ENCODE measurements around the gene PEX14. TPM values are rescaled to one million over a fixed set of nuclear protein-coding genes. Genes with fewer than 3 reads are reported as not detected.

The PEX14 gene
- total RNA-seq, 1 donor = 17.3 TPM

DNA sequence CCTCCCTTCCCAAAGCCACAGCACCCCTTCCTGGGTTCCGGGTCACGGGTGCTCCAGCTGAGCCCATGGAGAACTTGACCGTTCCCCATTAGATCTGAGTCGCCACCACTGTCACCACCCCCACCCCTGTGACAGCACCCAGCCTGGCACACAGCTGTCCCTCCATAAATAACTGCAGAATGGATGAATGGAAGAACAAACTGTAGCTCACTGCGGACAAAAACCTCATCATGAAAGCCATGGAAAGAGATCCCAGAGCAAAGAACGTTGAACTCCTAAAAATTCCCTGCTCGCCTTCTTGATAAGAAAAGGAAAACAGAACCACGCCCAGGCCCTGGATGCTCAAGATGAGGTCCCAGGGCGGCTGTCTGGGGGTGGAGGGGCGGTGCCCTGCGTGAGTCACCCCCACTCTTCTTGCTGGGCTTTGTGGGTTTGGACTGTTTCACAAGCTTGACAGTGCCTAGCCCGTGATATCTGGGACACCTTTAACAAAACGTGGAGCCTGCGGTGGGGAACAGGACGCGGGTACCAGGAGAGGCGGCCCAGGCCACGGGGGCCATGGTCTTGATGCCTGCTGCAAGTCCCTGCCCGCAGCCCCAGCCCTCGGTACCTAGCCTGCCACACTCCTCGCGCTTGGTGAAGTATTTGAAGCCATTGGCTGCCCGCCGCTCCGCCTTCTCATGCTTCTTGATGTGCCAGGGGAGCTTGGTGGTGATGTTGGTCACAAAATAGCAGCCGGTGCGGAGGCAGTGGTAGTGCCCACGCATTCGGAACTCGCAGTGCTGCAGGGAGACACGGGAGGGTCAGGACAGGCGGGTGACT is 169.8 kb downstream of the PEX14 start:
- no peak overlapping the region for H3K4me3 ChIP-seq (ENCODE audit: low read depth, low read length)
- DNase-seq (ENCODE audit: low read depth) = peak; percentile 26
- TF ChIP-seq CTCF (IDR thresholded peaks at IDR 0.05; ENCODE audit: insufficient read depth, low read depth, low read length) = no peak

DNA sequence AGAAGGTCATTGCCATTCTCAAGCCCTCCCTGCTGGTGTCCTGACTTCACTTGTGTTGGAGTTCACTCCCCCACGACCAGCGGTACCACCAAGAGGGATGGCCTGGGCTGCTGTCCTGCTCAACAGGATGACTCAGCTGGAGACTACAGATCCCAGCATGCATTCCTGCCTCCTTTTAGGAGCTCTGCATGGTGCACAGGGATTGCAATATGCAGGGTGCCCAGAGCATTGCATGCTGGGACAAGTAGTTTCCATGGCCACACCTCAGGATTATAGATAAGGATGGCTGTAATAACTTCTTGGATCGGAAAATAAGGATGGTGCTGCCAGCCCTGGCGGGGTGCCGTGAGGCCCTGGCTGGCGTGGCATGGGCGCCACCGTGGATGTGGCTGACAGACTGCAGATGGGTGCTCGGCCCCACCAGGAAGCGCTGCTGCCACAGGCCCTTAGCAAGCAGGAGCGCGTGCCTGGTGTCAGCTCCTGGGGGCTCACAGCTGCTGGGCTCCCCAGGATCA is 171.7 kb downstream of the PEX14 start:
- DNase-seq (ENCODE audit: low read depth) = peak; percentile 56
- no peak for TF ChIP-seq CTCF (IDR thresholded peaks at IDR 0.05; ENCODE audit: insufficient read depth, low read depth, low read length)
- no peak overlapping the region for H3K4me3 ChIP-seq (ENCODE audit: low read depth, low read length)

GRCh38 chr1:10647414-10648170 is 172.8 kb downstream of the PEX14 start:
- H3K4me3 ChIP-seq (ENCODE audit: low read depth, low read length) = no peak overlapping the region
- DNase-seq (ENCODE audit: low read depth) = no peak
- TF ChIP-seq CTCF (IDR thresholded peaks at IDR 0.05; ENCODE audit: insufficient read depth, low read depth, low read length) = no peak

- DNase-seq (ENCODE audit: low read depth) = no peak
- no peak for TF ChIP-seq CTCF (IDR thresholded peaks at IDR 0.05; ENCODE audit: insufficient read depth, low read depth, low read length)
- H3K4me3 ChIP-seq (ENCODE audit: low read depth, low read length) = no peak overlapping the region
Observed at GRCh38 chr1:10648689-10649516, 174.2 kb downstream of the PEX14 start.

DNA sequence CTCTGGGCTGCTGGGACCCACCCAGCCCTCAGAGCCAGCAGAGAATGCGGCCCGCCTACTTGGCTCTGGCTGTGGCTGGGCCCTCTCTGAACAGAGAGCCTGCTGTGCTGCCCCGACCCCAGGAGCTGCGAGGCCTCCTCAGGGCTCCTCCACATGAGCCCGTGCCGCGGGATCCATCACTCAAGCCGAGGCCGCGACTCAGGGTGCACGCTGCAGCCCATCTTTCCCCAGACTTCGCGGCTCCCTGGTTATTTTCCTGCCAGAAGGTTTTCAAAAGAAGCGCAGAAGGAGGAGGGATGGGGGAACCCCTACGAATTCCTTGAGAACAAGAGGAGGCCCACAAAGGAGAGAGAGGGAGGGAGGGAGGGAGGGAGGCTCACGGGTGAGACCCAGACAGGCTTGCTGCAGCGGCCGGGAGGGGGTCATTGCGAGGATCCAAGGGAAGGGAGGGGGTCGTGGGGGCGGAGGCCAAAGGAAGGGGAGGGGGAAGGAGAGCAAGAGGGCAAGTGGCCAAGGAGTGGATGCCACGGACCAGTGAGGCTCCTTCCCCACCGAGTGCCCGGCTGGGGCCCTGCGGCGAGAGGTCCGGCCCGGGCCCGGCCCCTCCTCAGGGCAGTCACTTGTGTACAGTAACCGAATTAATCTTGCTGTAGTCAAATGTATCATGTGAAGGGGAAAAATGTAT is 174.9 kb downstream of the PEX14 start:
- DNase-seq (ENCODE audit: low read depth) = no peak
- TF ChIP-seq CTCF (IDR thresholded peaks at IDR 0.05; ENCODE audit: insufficient read depth, low read depth, low read length) = no peak
- no peak overlapping the region for H3K4me3 ChIP-seq (ENCODE audit: low read depth, low read length)

All from fibroblast of villous mesenchyme (primary cell).